ENCODE results near the gene PARD3.

DNA sequence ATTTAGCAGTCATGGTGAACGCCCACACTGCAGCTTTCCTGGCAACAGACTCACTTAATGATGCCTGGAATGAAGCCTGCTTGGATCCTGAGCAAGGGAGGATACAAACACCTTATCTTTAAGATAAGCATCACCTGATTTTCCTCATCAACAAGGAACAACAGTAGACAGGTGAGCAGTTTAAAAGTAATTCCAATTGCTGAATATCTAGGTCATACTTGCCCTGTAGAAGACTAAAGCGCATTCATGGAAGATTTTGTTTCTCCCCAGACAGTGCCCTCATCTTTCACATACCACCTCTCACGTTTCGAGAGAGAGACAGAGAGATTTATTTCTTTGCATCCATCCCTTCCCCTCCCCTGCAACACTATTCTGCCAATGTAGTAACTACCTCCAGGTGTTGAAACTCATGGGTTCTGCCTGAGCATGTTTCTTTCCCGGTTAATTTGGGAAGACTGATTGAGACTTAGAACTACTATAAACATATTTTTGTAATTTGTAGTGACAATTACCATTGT lies 660.7 kb downstream of the PARD3 start:
- TF ChIP-seq, protein P1, sequence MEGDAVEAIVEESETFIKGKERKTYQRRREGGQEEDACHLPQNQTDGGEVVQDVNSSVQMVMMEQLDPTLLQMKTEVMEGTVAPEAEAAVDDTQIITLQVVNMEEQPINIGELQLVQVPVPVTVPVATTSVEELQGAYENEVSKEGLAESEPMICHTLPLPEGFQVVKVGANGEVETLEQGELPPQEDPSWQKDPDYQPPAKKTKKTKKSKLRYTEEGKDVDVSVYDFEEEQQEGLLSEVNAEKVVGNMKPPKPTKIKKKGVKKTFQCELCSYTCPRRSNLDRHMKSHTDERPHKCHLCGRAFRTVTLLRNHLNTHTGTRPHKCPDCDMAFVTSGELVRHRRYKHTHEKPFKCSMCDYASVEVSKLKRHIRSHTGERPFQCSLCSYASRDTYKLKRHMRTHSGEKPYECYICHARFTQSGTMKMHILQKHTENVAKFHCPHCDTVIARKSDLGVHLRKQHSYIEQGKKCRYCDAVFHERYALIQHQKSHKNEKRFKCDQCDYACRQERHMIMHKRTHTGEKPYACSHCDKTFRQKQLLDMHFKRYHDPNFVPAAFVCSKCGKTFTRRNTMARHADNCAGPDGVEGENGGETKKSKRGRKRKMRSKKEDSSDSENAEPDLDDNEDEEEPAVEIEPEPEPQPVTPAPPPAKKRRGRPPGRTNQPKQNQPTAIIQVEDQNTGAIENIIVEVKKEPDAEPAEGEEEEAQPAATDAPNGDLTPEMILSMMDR (IDR thresholded peaks at IDR 0.05): no peak
- TF ChIP-seq EP300 (IDR thresholded peaks at IDR 0.05): no peak
